DOHH2 (cell line): ENCODE measurements around the gene SMIM5.

Experiments
- EZH2phosphoT487 ChIP-seq: fragments of 200-600 bp; sonication (generic); IDR thresholded peaks from 2 replicates; pipeline ENCODE4 v1.6.1; 2017; ENCODE audit warnings: borderline replicate concordance, mild to moderate bottlenecking, antibody characterized with exemption, low read length, moderate library complexity, mixed read lengths
- TF ChIP-seq, protein P1 (sequence below): fragments of 200-600 bp; sonication (generic); IDR thresholded peaks from one replicate; pipeline ENCODE4 v1.5.1; 2014; ENCODE audit warnings: antibody characterized with exemption, mild to moderate bottlenecking, low read depth, low read length; ENCODE audit not compliant: poor library complexity, severe bottlenecking

DNA sequence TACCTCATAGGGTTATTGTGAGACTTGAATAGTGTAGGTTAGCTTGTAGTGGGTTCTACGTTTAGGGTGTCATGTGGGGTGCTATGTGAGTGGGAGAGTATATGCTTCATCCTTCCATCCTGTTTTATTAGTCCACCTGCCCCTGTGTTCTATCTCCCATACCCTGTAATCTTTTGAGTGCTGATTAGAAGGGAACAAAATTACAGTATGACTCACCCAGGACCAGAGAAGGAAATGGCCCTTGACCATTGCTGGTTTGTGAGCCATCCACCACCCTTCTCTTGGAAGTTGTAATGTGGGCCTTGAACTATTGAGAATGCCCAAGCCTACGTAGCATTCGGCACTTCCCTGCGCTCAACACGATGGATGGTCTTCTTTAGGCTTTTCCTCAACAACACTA, 51.0 kb downstream of the SMIM5 start:
- TF ChIP-seq, protein P1, sequence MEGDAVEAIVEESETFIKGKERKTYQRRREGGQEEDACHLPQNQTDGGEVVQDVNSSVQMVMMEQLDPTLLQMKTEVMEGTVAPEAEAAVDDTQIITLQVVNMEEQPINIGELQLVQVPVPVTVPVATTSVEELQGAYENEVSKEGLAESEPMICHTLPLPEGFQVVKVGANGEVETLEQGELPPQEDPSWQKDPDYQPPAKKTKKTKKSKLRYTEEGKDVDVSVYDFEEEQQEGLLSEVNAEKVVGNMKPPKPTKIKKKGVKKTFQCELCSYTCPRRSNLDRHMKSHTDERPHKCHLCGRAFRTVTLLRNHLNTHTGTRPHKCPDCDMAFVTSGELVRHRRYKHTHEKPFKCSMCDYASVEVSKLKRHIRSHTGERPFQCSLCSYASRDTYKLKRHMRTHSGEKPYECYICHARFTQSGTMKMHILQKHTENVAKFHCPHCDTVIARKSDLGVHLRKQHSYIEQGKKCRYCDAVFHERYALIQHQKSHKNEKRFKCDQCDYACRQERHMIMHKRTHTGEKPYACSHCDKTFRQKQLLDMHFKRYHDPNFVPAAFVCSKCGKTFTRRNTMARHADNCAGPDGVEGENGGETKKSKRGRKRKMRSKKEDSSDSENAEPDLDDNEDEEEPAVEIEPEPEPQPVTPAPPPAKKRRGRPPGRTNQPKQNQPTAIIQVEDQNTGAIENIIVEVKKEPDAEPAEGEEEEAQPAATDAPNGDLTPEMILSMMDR = no peak
- TF ChIP-seq EZH2phosphoT487 = no peak
